BLaER1 treated with 17β-estradiol and CSF1 and Interleukin-3, amounts not matched to agents 10 nM and 100 nM (cell line): ENCODE data around the gene SIK2.
A peak's percentile ranks its signal among the peaks of the same experiment; 100 is the strongest.

Source experiments
- H3K27ac ChIP-seq, 11 experiments: shearing (Covaris generic); formaldehyde crosslinking; 2 replicates each; pipeline ENCODE4 v1.8.1; 2022
- H3K27me3 ChIP-seq, 11 experiments: shearing (Covaris generic); formaldehyde crosslinking; 2 replicates each; pipeline ENCODE4 v1.8.1; 2022
- H3K36me3 ChIP-seq, 11 experiments: shearing (Covaris generic); formaldehyde crosslinking; 2 replicates each; pipeline ENCODE4 v1.8.1; 2022
- H3K4me1 ChIP-seq, 10 experiments: shearing (Covaris generic); formaldehyde crosslinking; 2 replicates each; pipeline ENCODE4 v1.8.1; 2022
- H3K4me2 ChIP-seq, 11 experiments: shearing (Covaris generic); formaldehyde crosslinking; 2 replicates each; pipeline ENCODE4 v1.8.1; 2022
- H3K4me3 ChIP-seq, 10 experiments: shearing (Covaris generic); formaldehyde crosslinking; 2 replicates each; pipeline ENCODE4 v1.8.1; 2022
- H3K9ac ChIP-seq, 11 experiments: shearing (Covaris generic); formaldehyde crosslinking; 2 replicates each; pipeline ENCODE4 v1.8.1; 2022
- H3K9me3 ChIP-seq, 11 experiments: shearing (Covaris generic); formaldehyde crosslinking; replicated peaks in 1 of 11; 2 replicates each; pipeline ENCODE4 v1.8.1; 2022
- H4K20me1 ChIP-seq, 11 experiments: shearing (Covaris generic); formaldehyde crosslinking; 2 replicates each; pipeline ENCODE4 v1.8.1; 2022
- Cebpa-rat ChIP-seq, 11 experiments: shearing (Covaris generic); IDR thresholded peaks; 2 replicates each; pipeline ENCODE4 v1.8.1; 2022

Gene SIK2

GRCh38 chr11:111684251-111684650 is 82.0 kb downstream of the SIK2 start:
- Histone ChIP-seq H4K20me1 (no peaks in the 10 kb centered on the region; a peak in 1 of 22 replicates), H3K9me3 (no peaks in the 10 kb centered on the region), H3K36me3 (peaks cover 17 to 65% (median 38%) of the 10 kb centered on the region in 11 experiments), H3K4me1 (no peaks in the 10 kb centered on the region), H3K27me3 (no peaks in the 10 kb centered on the region), H3K27ac (no peak overlapping the region), H3K9ac (no peak overlapping the region), H3K4me3 (no peak overlapping the region), H3K4me2 (no peak overlapping the region)
- no peak for TF ChIP-seq Cebpa-rat (IDR thresholded peaks at IDR 0.05)

GRCh38 chr11:111688013-111688412 is 85.8 kb downstream of the SIK2 start:
- Histone ChIP-seq H3K9me3 (no peaks in the 10 kb centered on the region), H3K4me1 (no peaks in the 10 kb centered on the region), H3K4me3 (no peak overlapping the region), H3K27me3 (no peaks in the 10 kb centered on the region), H3K27ac (no peak overlapping the region), H3K36me3 (peaks cover 27 to 96% (median 59%) of the 10 kb centered on the region in 11 experiments), H3K4me2 (no peak overlapping the region), H3K9ac (no peak overlapping the region), H4K20me1 (no peaks in the 10 kb centered on the region; a peak in 1 of 22 replicates)
- TF ChIP-seq Cebpa-rat (IDR thresholded peaks at IDR 0.05), result no peak

- Histone ChIP-seq H3K9me3 (no peaks in the 10 kb centered on the region), H3K4me3 (no peak overlapping the region), H4K20me1 (peaks cover 0 to 16% (median 0%) of the 10 kb centered on the region in 11 experiments; a peak in 3 of 22 replicates)
These were observed 88.9 kb downstream of the SIK2 start for GRCh38 chr11:111691176-111691575.

GRCh38 chr11:111691741-111692140 is 89.5 kb downstream of the SIK2 start:
- Histone ChIP-seq H3K27ac (no peak overlapping the region), H3K9me3 (no peaks in the 10 kb centered on the region), H3K4me1 (peaks cover 7 to 36% (median 26%) of the 10 kb centered on the region in 10 experiments; a peak in 19 of 20 replicates), H4K20me1 (peaks cover 0 to 16% (median 0%) of the 10 kb centered on the region in 11 experiments; a peak in 3 of 22 replicates), H3K27me3 (no peaks in the 10 kb centered on the region), H3K9ac (no peak overlapping the region), H3K4me2 (no peak overlapping the region), H3K36me3 (peaks cover 17 to 68% (median 40%) of the 10 kb centered on the region in 11 experiments), H3K4me3 (no peak overlapping the region)
- no peak for TF ChIP-seq Cebpa-rat (IDR thresholded peaks at IDR 0.05)

More at GRCh38 chr11:111691176-111691575, 88.9 kb downstream of the SIK2 start:
- Histone ChIP-seq H3K27me3 (no peaks in the 10 kb centered on the region), H3K4me2 (no peak overlapping the region), H3K9ac (no peak overlapping the region), H3K27ac (no peak overlapping the region), H3K36me3 (peaks cover 17 to 71% (median 40%) of the 10 kb centered on the region in 11 experiments), H3K4me1 (peaks cover 7 to 30% (median 20%) of the 10 kb centered on the region in 10 experiments; a peak in 18 of 20 replicates)
- TF ChIP-seq Cebpa-rat (IDR thresholded peaks at IDR 0.05), result no peak

- no peaks in the 10 kb centered on the region for H3K27me3 ChIP-seq
- peaks cover 12 to 58% (median 32%) of the 10 kb centered on the region in 11 experiments for H3K36me3 ChIP-seq
- H3K9ac ChIP-seq, result no peak overlapping the region
- no peak overlapping the region for H3K4me2 ChIP-seq
- H3K4me3 ChIP-seq, result no peak overlapping the region
- no peak for TF ChIP-seq Cebpa-rat (IDR thresholded peaks at IDR 0.05)
- H3K9me3 ChIP-seq, result no peaks in the 10 kb centered on the region
- peaks cover 7 to 52% (median 42%) of the 10 kb centered on the region in 10 experiments; a peak in 19 of 20 replicates for H3K4me1 ChIP-seq
- no peak overlapping the region for H3K27ac ChIP-seq
- H4K20me1 ChIP-seq, result peaks cover 0 to 23% (median 0%) of the 10 kb centered on the region in 11 experiments; a peak in 3 of 22 replicates
These were observed 91.1 kb downstream of the SIK2 start for GRCh38 chr11:111693224-111693937.

GRCh38 chr11:111694851-111695250 is 92.6 kb downstream of the SIK2 start:
- Histone ChIP-seq H3K4me1 (peaks cover 7 to 67% (median 53%) of the 10 kb centered on the region in 10 experiments; a peak in 19 of 20 replicates), H3K4me2 (peak overlapping the region in 9 of 11 experiments; percentile 19 to 82 (median 51); a peak in 16 of 22 replicates), H3K9ac (no peak overlapping the region), H3K27me3 (no peaks in the 10 kb centered on the region), H3K9me3 (no peaks in the 10 kb centered on the region), H4K20me1 (peaks cover 0 to 29% (median 0%) of the 10 kb centered on the region in 11 experiments; a peak in 3 of 22 replicates), H3K27ac (no peak overlapping the region), H3K4me3 (no peak overlapping the region), H3K36me3 (peaks cover 6 to 58% (median 20%) of the 10 kb centered on the region in 11 experiments; a peak in 21 of 22 replicates)
- no peak for TF ChIP-seq Cebpa-rat (IDR thresholded peaks at IDR 0.05)

GRCh38 chr11:111696556-111696955 is 94.3 kb downstream of the SIK2 start:
- no peak overlapping the region for H3K27ac ChIP-seq
- peaks cover 6 to 58% (median 19%) of the 10 kb centered on the region in 11 experiments; a peak in 18 of 22 replicates for H3K36me3 ChIP-seq
- peaks cover 7 to 74% (median 55%) of the 10 kb centered on the region in 10 experiments; a peak in 19 of 20 replicates for H3K4me1 ChIP-seq
- no peak overlapping the region for H3K9ac ChIP-seq
- peaks cover 0 to 29% (median 0%) of the 10 kb centered on the region in 11 experiments; a peak in 3 of 22 replicates for H4K20me1 ChIP-seq
- TF ChIP-seq Cebpa-rat (IDR thresholded peaks at IDR 0.05), result no peak
- H3K4me2 ChIP-seq, result peak overlapping the region in 8 of 11 experiments; percentile 9 to 82 (median 64); a peak in 10 of 22 replicates
- no peaks in the 10 kb centered on the region for H3K27me3 ChIP-seq
- H3K9me3 ChIP-seq, result no peaks in the 10 kb centered on the region
- H3K4me3 ChIP-seq, result no peak overlapping the region

- Histone ChIP-seq H3K4me3 (no peak overlapping the region), H3K4me2 (peak overlapping the region in 8 of 11 experiments; percentile 15 to 82 (median 64); a peak in 16 of 22 replicates), H4K20me1 (peaks cover 0 to 29% (median 0%) of the 10 kb centered on the region in 11 experiments; a peak in 3 of 22 replicates), H3K27me3 (no peaks in the 10 kb centered on the region), H3K9me3 (no peaks in the 10 kb centered on the region), H3K9ac (peak overlapping the region in 2 of 11 experiments; percentile 14 to 21; a peak in 1 of 22 replicates), H3K4me1 (peaks cover 7 to 74% (median 55%) of the 10 kb centered on the region in 10 experiments; a peak in 19 of 20 replicates), H3K27ac (peak overlapping the region in 4 of 11 experiments; percentile 1 to 37 (median 34); a peak in 7 of 22 replicates), H3K36me3 (peaks cover 18 to 58% (median 30%) of the 10 kb centered on the region in 11 experiments)
- no peak for TF ChIP-seq Cebpa-rat (IDR thresholded peaks at IDR 0.05)
These were observed 95.7 kb downstream of the SIK2 start for GRCh38 chr11:111697933-111698371.
